Ishikawa (cell line): ENCODE data around the gene CORIN.

ENCODE experiments used
- CEBPB ChIP-seq: IDR thresholded peaks from 2 replicates; pipeline ENCODE4 v1.6.1; 2012
- CREB1 ChIP-seq: IDR thresholded peaks from 2 replicates; pipeline ENCODE4 v1.6.1; 2012; ENCODE audit warnings: low read depth
- EGR1 ChIP-seq: IDR thresholded peaks from 2 replicates; pipeline ENCODE4 v1.6.1; 2012
- EP300 ChIP-seq: IDR thresholded peaks from 2 replicates; pipeline ENCODE4 v1.6.1; 2012; ENCODE audit warnings: borderline replicate concordance
- FOXM1 ChIP-seq: IDR thresholded peaks from 2 replicates; pipeline ENCODE4 v1.6.1; 2012; ENCODE audit warnings: low read depth, borderline replicate concordance
- MAX ChIP-seq: IDR thresholded peaks from 2 replicates; pipeline ENCODE4 v1.6.1; 2012
- NFIC ChIP-seq: IDR thresholded peaks from 2 replicates; pipeline ENCODE4 v1.6.1; 2012
- RAD21 ChIP-seq: IDR thresholded peaks from 2 replicates; pipeline ENCODE4 v1.6.1; 2012; ENCODE audit warnings: low read depth
- REST ChIP-seq: IDR thresholded peaks from 2 replicates; pipeline ENCODE4 v1.6.1; 2012; ENCODE audit warnings: low read depth, mild to moderate bottlenecking
- TAF1 ChIP-seq: IDR thresholded peaks from 2 replicates; pipeline ENCODE4 v1.6.1; 2012; ENCODE audit warnings: low read depth, mild to moderate bottlenecking
- TCF12 ChIP-seq: IDR thresholded peaks from 2 replicates; pipeline ENCODE4 v1.6.1; 2012; ENCODE audit warnings: low read depth
- TEAD4 ChIP-seq: IDR thresholded peaks from 2 replicates; pipeline ENCODE4 v1.6.1; 2012
- USF1 ChIP-seq: IDR thresholded peaks from 2 replicates; pipeline ENCODE4 v1.6.1; 2012
- YY1 ChIP-seq: IDR thresholded peaks from 2 replicates; pipeline ENCODE4 v1.6.1; 2012; ENCODE audit warnings: low read depth
- ZBTB7A ChIP-seq: IDR thresholded peaks from 2 replicates; pipeline ENCODE4 v1.6.1; 2012; ENCODE audit warnings: low read depth

Gene CORIN

GRCh38 chr4:47642985-47643760 is 194.7 kb downstream of the CORIN start:
- no peak for TF ChIP-seq NFIC
- TF ChIP-seq CEBPB: no peak
- no peak for TF ChIP-seq EP300
- no peak for TF ChIP-seq FOXM1
- TF ChIP-seq RAD21: no peak
- no peak for TF ChIP-seq MAX
- TF ChIP-seq EGR1: no peak
- no peak for TF ChIP-seq REST
- no peak for TF ChIP-seq USF1
- no peak for TF ChIP-seq ZBTB7A
- no peak for TF ChIP-seq YY1
- no peak for TF ChIP-seq TEAD4
- TF ChIP-seq TAF1: no peak
- TF ChIP-seq TCF12: no peak
- no peak for TF ChIP-seq CREB1

GRCh38 chr4:47642191-47642830 is 195.6 kb downstream of the CORIN start:
- no peak for TF ChIP-seq MAX
- TF ChIP-seq ZBTB7A: no peak

GRCh38 chr4:47641755-47642154 is 196.1 kb downstream of the CORIN start:
- TF ChIP-seq NFIC (no peak), CREB1 (no peak), RAD21 (no peak), ZBTB7A (no peak), TCF12 (no peak), EGR1 (no peak), MAX (no peak), CEBPB (no peak), TAF1 (no peak), YY1 (no peak), FOXM1 (no peak)

GRCh38 chr4:47640911-47641310 is 197.0 kb downstream of the CORIN start:
- no peak for TF ChIP-seq NFIC
- TF ChIP-seq EGR1: no peak

GRCh38 chr4:47639531-47639930 is 198.3 kb downstream of the CORIN start:
- no peak for TF ChIP-seq ZBTB7A
- TF ChIP-seq USF1: no peak
- TF ChIP-seq REST: no peak
- TF ChIP-seq RAD21: no peak
- no peak for TF ChIP-seq TCF12
- no peak for TF ChIP-seq EP300
- TF ChIP-seq FOXM1: no peak
- TF ChIP-seq YY1: no peak
- no peak for TF ChIP-seq TEAD4
- no peak for TF ChIP-seq TAF1
- no peak for TF ChIP-seq CREB1
- TF ChIP-seq MAX: no peak
- no peak for TF ChIP-seq NFIC
- TF ChIP-seq CEBPB: no peak
- TF ChIP-seq EGR1: no peak

GRCh38 chr4:47631161-47631560 is 206.7 kb downstream of the CORIN start:
- TF ChIP-seq TCF12 (no peak), MAX (no peak), CEBPB (no peak)
